Measurements from ENCODE around the gene RHOA.
"Not testable (repeated sequence)": the region's sequence is repeated elsewhere in the genome, so short reads cannot be mapped to it uniquely, and the experiment has no call there.

RHOA gene

DNA sequence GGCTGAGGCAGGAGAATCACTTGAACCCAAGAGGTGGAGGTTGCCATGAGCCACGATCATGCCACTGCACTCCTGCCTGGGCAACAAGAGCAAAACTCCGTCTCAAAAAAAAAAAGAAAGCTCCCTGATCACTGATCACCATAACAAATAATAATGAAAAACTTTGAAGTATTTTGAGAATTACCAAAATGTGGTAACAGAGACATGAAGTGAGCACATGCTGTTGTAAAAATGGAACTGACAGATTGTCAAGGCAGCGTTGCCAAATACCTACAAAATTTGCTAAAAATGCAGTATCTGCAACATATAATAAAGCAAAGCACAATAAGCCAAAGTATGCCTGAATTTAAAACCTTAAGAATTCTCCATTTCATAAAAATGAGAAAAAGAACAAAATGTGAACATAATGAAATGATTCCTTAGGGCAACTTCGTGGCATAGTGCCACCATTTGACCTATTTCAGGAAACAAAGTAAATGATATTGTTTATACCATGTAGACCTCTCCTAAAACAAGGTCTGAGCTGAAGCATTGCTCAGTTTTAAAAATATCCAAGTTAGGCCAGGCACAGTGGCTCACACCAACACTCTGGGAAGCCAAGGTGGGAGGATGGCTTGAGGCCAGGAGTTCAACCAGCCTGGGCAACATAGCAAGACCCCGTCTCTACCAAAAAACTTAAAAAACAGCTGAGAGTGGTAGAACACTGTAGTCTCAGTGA is 77.7 kb downstream of the RHOA start:
- H3K27me3 ChIP-seq (ENCODE audit: insufficient read depth, low read length), result no peaks in the 10 kb centered on the region
- H4K20me1 ChIP-seq (ENCODE audit: insufficient read depth, low read length), result no peaks in the 10 kb centered on the region
- peaks cover 75% of the 10 kb centered on the region for H3K36me3 ChIP-seq (ENCODE audit: insufficient read depth, low read length)
- no peak overlapping the region for H3K4me2 ChIP-seq (ENCODE audit: low read length)
- H3K27ac ChIP-seq (ENCODE audit: low read depth, low read length, poor library complexity, severe bottlenecking), result no peak overlapping the region
- H3K9ac ChIP-seq (ENCODE audit: low read length), result no peak overlapping the region
- no peak overlapping the region for H2AFZ ChIP-seq (ENCODE audit: low read length)
- no peaks in the 10 kb centered on the region for H3F3A ChIP-seq (ENCODE audit: insufficient read depth, low read length)
- peaks cover 20% of the 10 kb centered on the region for H3K79me2 ChIP-seq (ENCODE audit: insufficient read depth, low read length)
- H3K9me3 ChIP-seq (ENCODE audit: low read length), result no peaks in the 10 kb centered on the region
- H3K9me2 ChIP-seq (ENCODE audit: low read depth, low read length), result no peaks in the 10 kb centered on the region
- no peak overlapping the region for H3K4me3 ChIP-seq (ENCODE audit: low read depth, low read length, poor library complexity, severe bottlenecking)
- peaks cover 11% of the 10 kb centered on the region for H3K4me1 ChIP-seq (ENCODE audit: insufficient read depth, low read length, severe bottlenecking)
- TF ChIP-seq EZH2 (IDR thresholded peaks at IDR 0.05; ENCODE audit: borderline replicate concordance, low read length), result no peak
- TF ChIP-seq, protein P1, sequence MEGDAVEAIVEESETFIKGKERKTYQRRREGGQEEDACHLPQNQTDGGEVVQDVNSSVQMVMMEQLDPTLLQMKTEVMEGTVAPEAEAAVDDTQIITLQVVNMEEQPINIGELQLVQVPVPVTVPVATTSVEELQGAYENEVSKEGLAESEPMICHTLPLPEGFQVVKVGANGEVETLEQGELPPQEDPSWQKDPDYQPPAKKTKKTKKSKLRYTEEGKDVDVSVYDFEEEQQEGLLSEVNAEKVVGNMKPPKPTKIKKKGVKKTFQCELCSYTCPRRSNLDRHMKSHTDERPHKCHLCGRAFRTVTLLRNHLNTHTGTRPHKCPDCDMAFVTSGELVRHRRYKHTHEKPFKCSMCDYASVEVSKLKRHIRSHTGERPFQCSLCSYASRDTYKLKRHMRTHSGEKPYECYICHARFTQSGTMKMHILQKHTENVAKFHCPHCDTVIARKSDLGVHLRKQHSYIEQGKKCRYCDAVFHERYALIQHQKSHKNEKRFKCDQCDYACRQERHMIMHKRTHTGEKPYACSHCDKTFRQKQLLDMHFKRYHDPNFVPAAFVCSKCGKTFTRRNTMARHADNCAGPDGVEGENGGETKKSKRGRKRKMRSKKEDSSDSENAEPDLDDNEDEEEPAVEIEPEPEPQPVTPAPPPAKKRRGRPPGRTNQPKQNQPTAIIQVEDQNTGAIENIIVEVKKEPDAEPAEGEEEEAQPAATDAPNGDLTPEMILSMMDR (IDR thresholded peaks at IDR 0.05; ENCODE audit: low read length), result no peak

DNA sequence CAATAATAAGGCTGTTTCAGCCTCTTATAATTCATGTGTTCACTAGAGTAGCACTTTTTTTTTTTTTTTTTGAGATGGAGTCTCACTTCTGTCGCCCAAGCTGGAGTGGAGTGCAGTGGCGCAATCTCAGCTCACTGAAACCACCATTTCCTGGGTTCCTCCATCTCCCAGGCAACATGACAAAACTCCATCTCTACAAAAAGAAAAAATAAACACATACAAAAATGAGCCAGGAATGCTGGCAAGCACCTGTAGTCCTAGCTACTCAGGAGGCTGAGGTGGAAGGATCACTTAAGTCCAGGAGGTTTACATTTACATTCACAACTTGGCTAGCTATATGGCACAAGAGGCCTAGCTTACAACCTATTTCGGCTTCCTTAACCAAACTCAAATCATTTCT is 78.7 kb downstream of the RHOA start:
- Histone ChIP-seq H3K27ac (ENCODE audit: low read depth, low read length, poor library complexity, severe bottlenecking) (no peak overlapping the region), H3K79me2 (ENCODE audit: insufficient read depth, low read length) (peaks cover 11% of the 10 kb centered on the region), H3K27me3 (ENCODE audit: insufficient read depth, low read length) (no peaks in the 10 kb centered on the region), H3F3A (ENCODE audit: insufficient read depth, low read length) (no peaks in the 10 kb centered on the region), H3K9me3 (ENCODE audit: low read length) (no peaks in the 10 kb centered on the region), H4K20me1 (ENCODE audit: insufficient read depth, low read length) (no peaks in the 10 kb centered on the region), H3K9me2 (ENCODE audit: low read depth, low read length) (no peaks in the 10 kb centered on the region), H3K4me2 (ENCODE audit: low read length) (no peak overlapping the region), H3K4me1 (ENCODE audit: insufficient read depth, low read length, severe bottlenecking) (peaks cover 2% of the 10 kb centered on the region), H3K36me3 (ENCODE audit: insufficient read depth, low read length) (peaks cover 79% of the 10 kb centered on the region), H3K4me3 (ENCODE audit: low read depth, low read length, poor library complexity, severe bottlenecking) (no peak overlapping the region), H3K9ac (ENCODE audit: low read length) (no peak overlapping the region), H2AFZ (ENCODE audit: low read length) (no peak overlapping the region)
- no peak for TF ChIP-seq EZH2 (IDR thresholded peaks at IDR 0.05; ENCODE audit: borderline replicate concordance, low read length)
- TF ChIP-seq, protein P1 (IDR thresholded peaks at IDR 0.05; ENCODE audit: low read length), result no peak

DNA sequence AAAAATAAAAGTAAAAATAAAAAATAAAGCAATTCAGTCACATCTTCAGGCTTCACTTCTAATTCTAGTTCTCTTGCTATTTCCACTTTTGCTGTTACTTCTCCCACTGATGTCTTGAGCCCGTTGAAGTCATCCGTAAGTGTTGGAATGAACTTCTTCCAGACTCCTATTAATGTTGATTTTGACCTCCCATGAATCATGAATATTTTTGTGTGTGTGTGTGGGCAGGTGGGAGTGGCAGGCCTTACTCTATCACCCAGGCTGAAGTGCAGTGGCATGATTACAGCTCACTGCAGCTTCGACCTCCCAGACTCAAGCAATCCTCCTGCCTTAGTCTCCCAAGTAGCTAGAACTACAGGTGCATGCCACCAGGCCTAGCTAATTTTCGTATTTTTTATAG is 82.6 kb downstream of the RHOA start:
- H3K4me2 ChIP-seq (ENCODE audit: low read length), result no peak overlapping the region
- H3F3A ChIP-seq (ENCODE audit: insufficient read depth, low read length), result no peaks in the 10 kb centered on the region
- no peaks in the 10 kb centered on the region for H4K20me1 ChIP-seq (ENCODE audit: insufficient read depth, low read length)
- no peaks in the 10 kb centered on the region for H3K4me1 ChIP-seq (ENCODE audit: insufficient read depth, low read length, severe bottlenecking)
- H3K27me3 ChIP-seq (ENCODE audit: insufficient read depth, low read length), result no peaks in the 10 kb centered on the region
- no peaks in the 10 kb centered on the region for H3K79me2 ChIP-seq (ENCODE audit: insufficient read depth, low read length)
- H3K27ac ChIP-seq (ENCODE audit: low read depth, low read length, poor library complexity, severe bottlenecking), result no peak overlapping the region
- no peaks in the 10 kb centered on the region for H3K9me2 ChIP-seq (ENCODE audit: low read depth, low read length)
- no peak overlapping the region for H2AFZ ChIP-seq (ENCODE audit: low read length)
- no peak overlapping the region for H3K4me3 ChIP-seq (ENCODE audit: low read depth, low read length, poor library complexity, severe bottlenecking)
- H3K9me3 ChIP-seq (ENCODE audit: low read length), result no peaks in the 10 kb centered on the region
- no peak overlapping the region for H3K9ac ChIP-seq (ENCODE audit: low read length)
- TF ChIP-seq, protein P1 (IDR thresholded peaks at IDR 0.05; ENCODE audit: low read length), result no peak
- no peak for TF ChIP-seq EZH2 (IDR thresholded peaks at IDR 0.05; ENCODE audit: borderline replicate concordance, low read length)
- H3K36me3 ChIP-seq (ENCODE audit: insufficient read depth, low read length), result peaks cover 87% of the 10 kb centered on the region

DNA sequence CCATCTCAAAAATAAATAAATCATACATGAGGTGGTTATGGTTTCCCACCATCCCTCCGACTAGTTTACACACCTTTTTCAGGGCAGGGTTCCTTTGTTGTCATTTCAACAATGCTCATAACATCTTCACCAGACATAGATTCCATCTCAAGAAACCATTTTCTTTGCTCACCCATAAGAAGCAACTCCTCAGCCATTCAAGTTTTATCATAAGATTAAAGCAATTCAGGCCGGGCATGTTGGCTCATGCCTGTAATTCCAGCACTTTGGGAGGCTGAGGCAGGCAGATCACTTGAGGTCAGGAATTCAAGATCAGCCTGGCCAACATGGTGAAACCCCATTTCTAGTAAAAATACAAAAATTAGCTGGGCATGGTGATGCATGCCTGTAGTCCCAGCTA is 83.4 kb downstream of the RHOA start:
- not testable (repeated sequence) for H3K9me3 ChIP-seq (ENCODE audit: low read length); H4K20me1 ChIP-seq (ENCODE audit: insufficient read depth, low read length); H3K4me1 ChIP-seq (ENCODE audit: insufficient read depth, low read length, severe bottlenecking); H3K9me2 ChIP-seq (ENCODE audit: low read depth, low read length); H3K27me3 ChIP-seq (ENCODE audit: insufficient read depth, low read length); H3K4me2 ChIP-seq (ENCODE audit: low read length); H3K79me2 ChIP-seq (ENCODE audit: insufficient read depth, low read length); H3K27ac ChIP-seq (ENCODE audit: low read depth, low read length, poor library complexity, severe bottlenecking); H3K4me3 ChIP-seq (ENCODE audit: low read depth, low read length, poor library complexity, severe bottlenecking); H3F3A ChIP-seq (ENCODE audit: insufficient read depth, low read length); H2AFZ ChIP-seq (ENCODE audit: low read length); H3K9ac ChIP-seq (ENCODE audit: low read length)
- peaks cover 87% of the 10 kb centered on the region for H3K36me3 ChIP-seq (ENCODE audit: insufficient read depth, low read length)
